ENCODE data around the gene NAA38. TPM values are rescaled to one million over a fixed set of nuclear protein-coding genes. Genes with fewer than 3 reads are reported as not detected.
A peak's percentile ranks its signal among the peaks of the same experiment; 100 is the strongest.

NAA38 gene
- total RNA-seq, 6 experiments from 2014 or later, result 27.2 to 43.0 (median 30.8) TPM

- intact Hi-C loops (cut with DNase I), result no loop called here
- H3K4me1 ChIP-seq, result peaks cover 0 to 40% (median 0%) of the 10 kb centered on the region in 4 donors
Measured at GRCh38 chr17:7834957-7835813, 22.2 kb downstream of the NAA38 start.

DNA sequence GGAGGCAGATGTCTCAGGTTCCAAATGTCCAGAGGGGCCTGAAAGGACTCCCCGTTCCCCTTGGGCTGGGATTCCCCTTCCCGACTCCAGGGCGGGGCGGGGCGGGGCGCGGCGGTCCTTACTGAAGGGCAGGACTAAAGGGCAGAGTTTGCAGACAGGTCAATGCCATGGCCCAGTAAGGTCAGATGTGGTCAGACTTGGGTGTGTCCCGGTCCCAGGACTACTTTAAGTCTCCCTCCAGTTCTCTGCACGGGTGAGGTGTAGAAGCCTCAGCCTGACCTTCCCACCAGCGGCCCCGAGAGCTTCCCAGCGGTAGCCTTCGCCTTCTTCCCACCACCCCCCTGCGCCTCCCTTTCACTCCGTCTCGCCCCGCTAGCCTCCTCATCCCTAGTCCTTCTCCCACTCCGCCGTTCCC, 22.8 kb downstream of the NAA38 start:
- TF ChIP-seq POLR2A (IDR thresholded peaks at IDR 0.05), result no peak
- TF ChIP-seq, protein P1, sequence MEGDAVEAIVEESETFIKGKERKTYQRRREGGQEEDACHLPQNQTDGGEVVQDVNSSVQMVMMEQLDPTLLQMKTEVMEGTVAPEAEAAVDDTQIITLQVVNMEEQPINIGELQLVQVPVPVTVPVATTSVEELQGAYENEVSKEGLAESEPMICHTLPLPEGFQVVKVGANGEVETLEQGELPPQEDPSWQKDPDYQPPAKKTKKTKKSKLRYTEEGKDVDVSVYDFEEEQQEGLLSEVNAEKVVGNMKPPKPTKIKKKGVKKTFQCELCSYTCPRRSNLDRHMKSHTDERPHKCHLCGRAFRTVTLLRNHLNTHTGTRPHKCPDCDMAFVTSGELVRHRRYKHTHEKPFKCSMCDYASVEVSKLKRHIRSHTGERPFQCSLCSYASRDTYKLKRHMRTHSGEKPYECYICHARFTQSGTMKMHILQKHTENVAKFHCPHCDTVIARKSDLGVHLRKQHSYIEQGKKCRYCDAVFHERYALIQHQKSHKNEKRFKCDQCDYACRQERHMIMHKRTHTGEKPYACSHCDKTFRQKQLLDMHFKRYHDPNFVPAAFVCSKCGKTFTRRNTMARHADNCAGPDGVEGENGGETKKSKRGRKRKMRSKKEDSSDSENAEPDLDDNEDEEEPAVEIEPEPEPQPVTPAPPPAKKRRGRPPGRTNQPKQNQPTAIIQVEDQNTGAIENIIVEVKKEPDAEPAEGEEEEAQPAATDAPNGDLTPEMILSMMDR (IDR thresholded peaks at IDR 0.05), result no peak
- 0% methylated on average over 7 of the region's 20 CpGs for WGBS (ENCODE audit: insufficient coverage, low coverage, low lambda C conversion rate, missing lambda C conversion rate)
- H3K27ac ChIP-seq, result peak overlapping the region; percentile 97 to 99 (median 97)
- ATAC-seq (peak; percentile 36 to 49 (median 46)), DNase-seq (peak; percentile 85 to 88 (median 87))
- H3K36me3 ChIP-seq, result no peaks in the 10 kb centered on the region
- H3K9me3 ChIP-seq, result no peaks in the 10 kb centered on the region
- H3K4me3 ChIP-seq, result peak overlapping the region; percentile 68 to 73 (median 70)
- intact Hi-C loops (cut with DNase I), result no loop called here
- H3K4me1 ChIP-seq, result peaks cover 0 to 36% (median 0%) of the 10 kb centered on the region in 4 donors
- H3K27me3 ChIP-seq, result no peaks in the 10 kb centered on the region

More at GRCh38 chr17:7834957-7835813, 22.2 kb downstream of the NAA38 start:
- DNase-seq, result peak; percentile 97 to 99 (median 98)
- WGBS (ENCODE audit: insufficient coverage, low coverage, low lambda C conversion rate, missing lambda C conversion rate), result 3% methylated on average over 31 of the region's 69 CpGs
- Histone ChIP-seq H3K4me3 (peak overlapping the region; percentile 68 to 73 (median 70)), H3K36me3 (no peaks in the 10 kb centered on the region), H3K27me3 (no peaks in the 10 kb centered on the region), H3K27ac (peak overlapping the region; percentile 97 to 99 (median 97)), H3K9me3 (no peaks in the 10 kb centered on the region)
- ATAC-seq, result peak; percentile 54 to 65 (median 64)
- TF ChIP-seq POLR2A (IDR thresholded peaks at IDR 0.05), result peak; percentile 66
- TF ChIP-seq, protein P1 (IDR thresholded peaks at IDR 0.05), result peak; percentile 53 to 68 (median 56)

DNA sequence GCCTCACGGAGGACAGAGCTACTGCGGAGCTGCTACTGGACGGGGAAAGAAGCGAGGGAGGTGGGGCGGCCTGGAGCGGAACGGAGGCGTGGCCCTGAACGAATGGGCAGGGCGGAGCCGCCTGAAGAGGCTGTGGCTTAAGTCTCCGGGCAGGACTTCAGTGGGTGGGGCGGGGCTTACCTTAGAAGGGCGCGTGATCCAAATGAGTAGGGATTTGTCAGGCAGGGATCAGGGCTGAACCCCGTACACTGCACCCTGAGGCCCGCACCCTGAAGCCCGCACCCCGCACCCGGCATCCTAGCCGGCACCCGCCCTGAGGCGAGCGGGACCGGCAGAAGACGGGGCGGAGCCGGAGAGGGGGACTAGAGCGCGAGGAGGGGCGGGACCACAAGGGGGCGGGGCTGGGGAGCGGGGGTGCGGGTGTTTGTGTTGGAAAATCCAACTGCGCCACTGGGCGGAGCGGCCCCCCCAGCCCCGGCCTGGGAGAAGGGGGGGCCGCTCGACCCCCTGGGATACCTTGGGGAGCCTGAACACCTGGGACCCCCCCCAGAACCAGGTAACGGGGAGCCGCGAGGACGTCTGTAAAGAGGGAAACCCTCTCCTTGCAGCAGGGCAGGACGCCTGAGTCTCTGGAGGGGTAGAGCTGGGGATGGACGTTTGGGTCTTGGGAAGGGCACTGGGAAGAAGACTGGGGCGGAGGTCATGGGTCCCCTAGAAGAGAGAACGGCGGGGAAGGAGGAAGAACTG, 23.4 kb downstream of the NAA38 start, which contains the start of gene KDM6B:
Gene KDM6B (plus strand): TSS at position 423 of the 747 bp plus-strand sequence. CDS start 11,338 bp downstream, outside the sequence.
- Histone ChIP-seq H3K27ac (peak within 1 kb of the TSS; percentile 97 to 99 (median 97)), H3K36me3 (no peaks in the 10 kb centered on the region), H3K4me1 (peaks cover 0 to 30% (median 0%) of the 10 kb centered on the region in 4 donors), H3K27me3 (no peaks in the 10 kb centered on the region), H3K4me3 (peak within 1 kb of the TSS; percentile 68 to 73 (median 70)), H3K9me3 (no peaks in the 10 kb centered on the region)
- no peak for TF ChIP-seq POLR2A (IDR thresholded peaks at IDR 0.05)
- TF ChIP-seq, protein P1 (IDR thresholded peaks at IDR 0.05), result peak in 1 of 4 donors; percentile 5
- under 1% methylated on average over 38 of the region's 49 CpGs for WGBS (ENCODE audit: insufficient coverage, low coverage, low lambda C conversion rate, missing lambda C conversion rate)
- ATAC-seq (peak; percentile 64 to 75 (median 64)), DNase-seq (peak; percentile 94 to 96 (median 94))
- intact Hi-C loops (cut with DNase I), result no loop called here

- Histone ChIP-seq H3K9me3 (no peaks in the 10 kb centered on the region), H3K27me3 (no peaks in the 10 kb centered on the region), H3K4me1 (peaks cover 0 to 25% (median 0%) of the 10 kb centered on the region in 4 donors), H3K36me3 (no peaks in the 10 kb centered on the region), H3K27ac (no peak overlapping the region), H3K4me3 (peak overlapping the region; percentile 68 to 73 (median 70))
- ATAC-seq (no peak), DNase-seq (peak in 2 of 3 donors; percentile 26 to 49)
- WGBS (ENCODE audit: insufficient coverage, low coverage, low lambda C conversion rate, missing lambda C conversion rate), result 46% methylated on average over 12 of the region's 19 CpGs
- intact Hi-C loops (cut with DNase I), result no loop called here
- TF ChIP-seq, protein P1 (IDR thresholded peaks at IDR 0.05), result no peak
- peak; percentile 10 for TF ChIP-seq POLR2A (IDR thresholded peaks at IDR 0.05)
Measured at GRCh38 chr17:7833011-7833794, 24.2 kb downstream of the NAA38 start.

Measured in right lobe of liver (tissue), 6 donors.